ENCODE data around the gene CCND1. TPM values are rescaled to one million over a fixed set of nuclear protein-coding genes. Genes with fewer than 3 reads are reported as not detected.

CCND1 gene
- total and polyA plus RNA-seq, 11 donors = 27.9 to 312 (median 144) TPM

DNA sequence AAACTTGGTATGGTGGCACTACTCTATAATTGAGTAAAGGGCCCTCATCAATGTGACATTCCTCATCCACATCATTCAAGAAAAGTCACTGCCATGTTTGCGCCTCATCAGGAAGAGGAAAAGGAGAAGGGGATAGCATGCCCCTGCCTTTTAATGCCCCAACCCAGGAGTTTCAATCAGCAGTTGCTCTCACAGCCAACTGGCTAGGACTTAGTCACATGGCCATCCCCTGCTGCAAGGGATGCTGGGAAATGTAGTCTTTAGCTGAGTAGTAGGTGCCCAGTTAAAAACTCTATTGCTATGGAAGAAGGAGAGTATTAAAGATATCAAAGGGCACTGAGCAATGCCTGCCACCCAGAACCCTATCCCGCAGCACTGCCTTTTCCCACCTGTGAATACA is 10.9 kb upstream of the CCND1 start:
- no peak for TF ChIP-seq POLR2A (IDR thresholded peaks at IDR 0.05)
- TF ChIP-seq, protein P1, sequence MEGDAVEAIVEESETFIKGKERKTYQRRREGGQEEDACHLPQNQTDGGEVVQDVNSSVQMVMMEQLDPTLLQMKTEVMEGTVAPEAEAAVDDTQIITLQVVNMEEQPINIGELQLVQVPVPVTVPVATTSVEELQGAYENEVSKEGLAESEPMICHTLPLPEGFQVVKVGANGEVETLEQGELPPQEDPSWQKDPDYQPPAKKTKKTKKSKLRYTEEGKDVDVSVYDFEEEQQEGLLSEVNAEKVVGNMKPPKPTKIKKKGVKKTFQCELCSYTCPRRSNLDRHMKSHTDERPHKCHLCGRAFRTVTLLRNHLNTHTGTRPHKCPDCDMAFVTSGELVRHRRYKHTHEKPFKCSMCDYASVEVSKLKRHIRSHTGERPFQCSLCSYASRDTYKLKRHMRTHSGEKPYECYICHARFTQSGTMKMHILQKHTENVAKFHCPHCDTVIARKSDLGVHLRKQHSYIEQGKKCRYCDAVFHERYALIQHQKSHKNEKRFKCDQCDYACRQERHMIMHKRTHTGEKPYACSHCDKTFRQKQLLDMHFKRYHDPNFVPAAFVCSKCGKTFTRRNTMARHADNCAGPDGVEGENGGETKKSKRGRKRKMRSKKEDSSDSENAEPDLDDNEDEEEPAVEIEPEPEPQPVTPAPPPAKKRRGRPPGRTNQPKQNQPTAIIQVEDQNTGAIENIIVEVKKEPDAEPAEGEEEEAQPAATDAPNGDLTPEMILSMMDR (IDR thresholded peaks at IDR 0.05) = no peak
- peaks cover 0 to 8% (median 0%) of the 10 kb centered on the region in 12 donors for H3K4me1 ChIP-seq
- 93 to 100% (median 96%) methylated on average over 2 of the region's 2 CpGs for WGBS, 4 donors
- no peak overlapping the region for H3K4me3 ChIP-seq
- no peaks in the 10 kb centered on the region for H3K27me3 ChIP-seq
- no peak overlapping the region for H3K27ac ChIP-seq
- H3K9me3 ChIP-seq = peaks cover 0 to 5% (median 0%) of the 10 kb centered on the region in 12 donors
- DNase-seq (no peak), ATAC-seq (no peak)
- intact Hi-C loops (cut with DNase I) = loop anchor here in 2 of 10 donors (10.0 kb wide), 1 partner anchor 135 kb away; no protein-coding TSS in a partner anchor
- no peaks in the 10 kb centered on the region for H3K36me3 ChIP-seq

DNA sequence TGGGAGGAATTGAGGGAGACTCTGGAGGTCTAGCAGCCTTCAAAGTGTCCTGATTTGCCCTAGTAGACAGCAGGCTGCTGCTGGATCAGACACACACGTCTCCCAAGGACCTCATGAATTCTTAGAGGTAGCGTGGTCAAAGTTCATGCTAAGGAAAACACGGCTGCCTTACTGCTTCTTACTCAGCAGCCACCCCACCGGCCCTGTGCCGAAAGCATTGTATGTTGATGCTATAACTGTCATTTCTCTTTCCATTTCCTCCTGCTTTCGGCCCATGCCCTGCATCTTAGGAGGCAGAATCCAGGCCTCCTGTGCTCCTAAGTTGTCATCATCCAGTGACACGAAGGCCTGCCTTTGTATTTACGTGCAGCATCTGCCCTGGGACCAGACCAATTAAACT is 10.5 kb upstream of the CCND1 start:
- WGBS, 4 donors = 95 to 99% (median 97%) methylated on average over 8 of the region's 8 CpGs
- H3K4me1 ChIP-seq = peaks cover 0 to 11% (median 0%) of the 10 kb centered on the region in 12 donors
- DNase-seq = no peak
- no peak overlapping the region for H3K27ac ChIP-seq
- H3K27me3 ChIP-seq = no peaks in the 10 kb centered on the region
- intact Hi-C loops (cut with DNase I) = loop anchor here in 2 of 10 donors (10.0 kb wide), 1 partner anchor 136 kb away; no protein-coding TSS in a partner anchor
- H3K4me3 ChIP-seq = no peak overlapping the region
- no peak for ATAC-seq
- H3K9me3 ChIP-seq = peaks cover 0 to 5% (median 0%) of the 10 kb centered on the region in 12 donors
- TF ChIP-seq, protein P1 (IDR thresholded peaks at IDR 0.05) = no peak
- no peak for TF ChIP-seq POLR2A (IDR thresholded peaks at IDR 0.05)
- no peaks in the 10 kb centered on the region for H3K36me3 ChIP-seq

DNA sequence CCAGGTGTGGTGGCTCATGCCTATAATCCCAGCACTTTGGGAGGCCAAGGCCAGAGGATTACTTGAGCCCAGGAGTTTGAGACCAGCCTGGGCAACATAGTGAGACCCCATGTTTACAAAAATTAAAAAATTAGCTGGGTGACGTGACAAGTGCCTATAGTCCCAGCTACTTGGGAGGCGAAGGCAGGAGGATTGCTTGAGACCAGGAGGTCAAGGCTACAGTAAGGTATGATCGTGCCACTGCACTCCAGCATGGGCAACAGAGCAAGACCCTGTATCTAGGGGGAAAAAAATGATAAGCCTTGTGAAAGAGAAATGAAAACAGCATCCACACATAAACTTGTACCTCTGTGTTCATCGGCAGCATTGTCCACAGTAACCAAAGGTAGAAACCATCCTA is 8.1 kb upstream of the CCND1 start:
- ATAC-seq (no peak), DNase-seq (no peak)
- TF ChIP-seq, protein P1 (IDR thresholded peaks at IDR 0.05) = no peak
- no peak for TF ChIP-seq POLR2A (IDR thresholded peaks at IDR 0.05)
- H3K27ac ChIP-seq = no peak overlapping the region
- peaks cover 0 to 24% (median 0%) of the 10 kb centered on the region in 9 donors for H3K27me3 ChIP-seq
- peaks cover 0 to 5% (median 0%) of the 10 kb centered on the region in 12 donors for H3K9me3 ChIP-seq
- intact Hi-C loops (cut with DNase I) = loop anchor here in 2 of 10 donors (10.0 kb wide), 1 partner anchor 138 kb away; no protein-coding TSS in a partner anchor
- no peak overlapping the region for H3K4me3 ChIP-seq
- 93 to 98% (median 96%) methylated on average over 4 of the region's 4 CpGs for WGBS, 4 donors
- H3K36me3 ChIP-seq = no peaks in the 10 kb centered on the region
- peaks cover 1 to 33% (median 21%) of the 10 kb centered on the region in 12 donors for H3K4me1 ChIP-seq

DNA sequence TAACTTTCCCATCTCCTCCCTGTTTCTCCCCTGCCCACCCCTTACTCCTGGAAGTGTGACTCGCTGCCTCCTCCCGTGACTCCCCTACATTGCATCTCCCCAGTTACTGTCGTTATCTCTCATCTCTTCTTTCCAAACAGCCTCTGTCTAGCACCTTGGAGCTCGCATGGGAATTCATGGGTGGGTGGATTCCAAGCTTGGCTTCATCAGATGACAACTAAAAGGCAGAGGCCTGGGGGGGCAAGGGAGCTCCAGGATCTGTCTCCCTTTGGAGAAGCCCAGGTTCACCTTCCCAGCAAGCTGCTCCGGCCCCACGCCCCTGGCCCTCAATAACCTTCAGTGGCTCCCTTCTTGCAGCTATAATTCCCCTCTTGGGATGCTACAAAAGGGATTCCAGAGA is 6.9 kb upstream of the CCND1 start:
- Histone ChIP-seq H3K4me3 (no peak overlapping the region), H3K27ac (peak overlapping the region in 5 of 12 donors; percentile 8 to 50 (median 22)), H3K9me3 (peaks cover 0 to 5% (median 0%) of the 10 kb centered on the region in 12 donors), H3K36me3 (no peaks in the 10 kb centered on the region), H3K27me3 (peaks cover 0 to 33% (median 0%) of the 10 kb centered on the region in 9 donors), H3K4me1 (peaks cover 2 to 44% (median 31%) of the 10 kb centered on the region in 12 donors)
- intact Hi-C loops (cut with DNase I) = loop anchor here in 2 of 10 donors (10.0 kb wide), 1 partner anchor 139 kb away; no protein-coding TSS in a partner anchor
- DNase-seq (no peak), ATAC-seq (no peak)
- 85 to 94% (median 92%) methylated on average over 6 of the region's 6 CpGs for WGBS, 4 donors
- TF ChIP-seq, protein P1 (IDR thresholded peaks at IDR 0.05) = no peak
- TF ChIP-seq POLR2A (IDR thresholded peaks at IDR 0.05) = no peak

Data from heart left ventricle (tissue), 16 donors.